Breast epithelium (tissue), 4 donors: ENCODE measurements around the gene ODF4. TPM values are rescaled to one million over a fixed set of nuclear protein-coding genes. Genes with fewer than 3 reads are reported as not detected.

Experiments
- DNase-seq, 2 donors: peaks; one replicate each; pipeline ENCODE4 v3.0.0-alpha.2; 2019; ENCODE audit warnings: low spot score in 2 of 2
- H3K27ac ChIP-seq, 2 donors: fragments of 200-600 bp; sonication (generic) in 1 of 2; one replicate each; pipeline ENCODE4 v1.5.1; 2016 to 2019; ENCODE audit warnings: mild to moderate bottlenecking in 1 of 2
- H3K27me3 ChIP-seq, 2 donors: fragments of 200-600 bp; sonication (generic) in 1 of 2; one replicate each; pipeline versions ENCODE4 v1.5.1 to v1.6.0; 2017 to 2019; ENCODE audit warnings: control low read depth in 1 of 2, mild to moderate bottlenecking in 1 of 2
- H3K36me3 ChIP-seq: fragments of 200-600 bp; one replicate; pipeline ENCODE4 v1.5.1; 2019
- H3K4me1 ChIP-seq, 2 donors: fragments of 200-600 bp; sonication (generic); one replicate each; pipeline ENCODE4 v1.5.1; 2016 to 2019; ENCODE audit warnings: control low read depth in 1 of 2
- H3K4me3 ChIP-seq, 3 donors: fragments of 200-600 bp; sonication (generic); 1 replicate in 2 of 3; 2 replicates in 1 of 3; pipeline ENCODE4 v1.5.1; 2016 to 2019; ENCODE audit warnings: mild to moderate bottlenecking in 3 of 3, moderate library complexity in 2 of 3
- H3K9me3 ChIP-seq, 2 donors: fragments of 200-600 bp; sonication (generic) in 1 of 2; one replicate each; pipeline ENCODE4 v1.5.1; 2016 to 2019; ENCODE audit warnings: control low read depth in 1 of 2
- POLR2A ChIP-seq: fragments of 450-650 bp; IDR thresholded peaks from one replicate; pipeline ENCODE4 v1.6.1; 2016; ENCODE audit warnings: antibody characterized with exemption, mild to moderate bottlenecking, moderate library complexity
- POLR2AphosphoS5 ChIP-seq, 3 donors: sonication (generic); formaldehyde crosslinking; IDR thresholded peaks; one replicate each; pipeline ENCODE4 v1.6.1; 2017; ENCODE audit warnings: antibody characterized with exemption in 3 of 3
- intact Hi-C: fragments of 100-400 bp; cut with DNase I; formaldehyde crosslinking; loops from one replicate; pipeline ENCODE4 v1.15.1; 2023; ENCODE audit warnings: low total_unique reads
- total RNA-seq, 3 donors: library from RNA; depleted of rRNA; stranded (reverse); fragments of >200 nt; gene quantifications; one replicate each; pipeline ENCODE4 v1.1.0, GENCODE V29; 2016
- TF ChIP-seq, protein P1 (sequence below), 3 donors: fragments of 450-650 bp; IDR thresholded peaks; one replicate each; pipeline ENCODE4 v1.5.1; 2016 to 2017; ENCODE audit warnings: antibody characterized with exemption in 3 of 3, mild to moderate bottlenecking in 3 of 3, moderate library complexity in 3 of 3

The ODF4 gene
- total RNA-seq, 3 donors from 2014 or later: not detected

- intact Hi-C loops: no loop called here
- Histone ChIP-seq H3K27me3 (no peaks in the 10 kb centered on the region), H3K36me3 (no peaks in the 10 kb centered on the region), H3K9me3 (no peaks in the 10 kb centered on the region), H3K27ac (no peak overlapping the region), H3K4me3 (no peak overlapping the region), H3K4me1 (no peaks in the 10 kb centered on the region)
- TF ChIP-seq, protein P1, sequence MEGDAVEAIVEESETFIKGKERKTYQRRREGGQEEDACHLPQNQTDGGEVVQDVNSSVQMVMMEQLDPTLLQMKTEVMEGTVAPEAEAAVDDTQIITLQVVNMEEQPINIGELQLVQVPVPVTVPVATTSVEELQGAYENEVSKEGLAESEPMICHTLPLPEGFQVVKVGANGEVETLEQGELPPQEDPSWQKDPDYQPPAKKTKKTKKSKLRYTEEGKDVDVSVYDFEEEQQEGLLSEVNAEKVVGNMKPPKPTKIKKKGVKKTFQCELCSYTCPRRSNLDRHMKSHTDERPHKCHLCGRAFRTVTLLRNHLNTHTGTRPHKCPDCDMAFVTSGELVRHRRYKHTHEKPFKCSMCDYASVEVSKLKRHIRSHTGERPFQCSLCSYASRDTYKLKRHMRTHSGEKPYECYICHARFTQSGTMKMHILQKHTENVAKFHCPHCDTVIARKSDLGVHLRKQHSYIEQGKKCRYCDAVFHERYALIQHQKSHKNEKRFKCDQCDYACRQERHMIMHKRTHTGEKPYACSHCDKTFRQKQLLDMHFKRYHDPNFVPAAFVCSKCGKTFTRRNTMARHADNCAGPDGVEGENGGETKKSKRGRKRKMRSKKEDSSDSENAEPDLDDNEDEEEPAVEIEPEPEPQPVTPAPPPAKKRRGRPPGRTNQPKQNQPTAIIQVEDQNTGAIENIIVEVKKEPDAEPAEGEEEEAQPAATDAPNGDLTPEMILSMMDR (IDR thresholded peaks at IDR 0.05): no peak
- no peak for TF ChIP-seq POLR2A
- TF ChIP-seq POLR2AphosphoS5 (IDR thresholded peaks at IDR 0.05): no peak
- DNase-seq: no peak
These were observed 39.4 kb upstream of the ODF4 start for GRCh38 chr17:8300226-8300625.

DNA sequence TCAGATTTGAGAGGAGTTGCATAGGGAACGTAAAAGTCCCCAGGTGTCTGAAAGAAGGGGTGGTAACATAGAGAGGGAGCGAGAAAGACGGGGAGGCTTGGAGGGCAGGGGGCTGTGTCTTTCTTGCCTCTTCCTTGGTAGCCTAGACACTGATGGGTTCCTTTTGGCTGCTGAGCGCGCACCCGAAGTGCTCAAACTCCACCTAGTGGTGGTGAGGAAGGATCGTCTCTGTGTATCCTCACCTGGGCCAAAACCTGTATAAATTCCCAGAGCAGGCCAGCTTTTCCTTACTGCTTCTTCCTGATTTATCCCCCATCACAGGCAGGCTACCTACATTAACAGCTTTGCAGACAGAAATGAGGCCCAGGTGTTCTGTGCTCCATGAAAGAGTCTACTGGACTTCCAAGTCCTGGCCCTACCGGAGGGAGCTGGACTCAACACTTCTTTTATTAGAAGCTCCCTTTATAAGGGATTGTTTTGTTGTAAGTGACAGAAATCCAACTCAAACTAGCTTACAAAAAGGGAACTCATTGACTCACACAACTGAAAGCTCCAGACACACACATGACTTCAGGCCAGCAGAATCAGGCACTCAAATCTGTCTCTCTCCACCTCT is 38.9 kb upstream of the ODF4 start:
- DNase-seq: peak in 1 of 2 donors; percentile 40
- no peak overlapping the region for H3K27ac ChIP-seq
- no peaks in the 10 kb centered on the region for H3K36me3 ChIP-seq
- H3K4me3 ChIP-seq: no peak overlapping the region
- no peak for TF ChIP-seq POLR2A
- TF ChIP-seq, protein P1 (IDR thresholded peaks at IDR 0.05): peak; percentile 68 to 88 (median 88)
- peak in 1 of 3 donors; percentile 52 for TF ChIP-seq POLR2AphosphoS5 (IDR thresholded peaks at IDR 0.05)
- no peaks in the 10 kb centered on the region for H3K9me3 ChIP-seq
- no peaks in the 10 kb centered on the region for H3K4me1 ChIP-seq
- intact Hi-C loops: no loop called here
- H3K27me3 ChIP-seq: no peaks in the 10 kb centered on the region

DNA sequence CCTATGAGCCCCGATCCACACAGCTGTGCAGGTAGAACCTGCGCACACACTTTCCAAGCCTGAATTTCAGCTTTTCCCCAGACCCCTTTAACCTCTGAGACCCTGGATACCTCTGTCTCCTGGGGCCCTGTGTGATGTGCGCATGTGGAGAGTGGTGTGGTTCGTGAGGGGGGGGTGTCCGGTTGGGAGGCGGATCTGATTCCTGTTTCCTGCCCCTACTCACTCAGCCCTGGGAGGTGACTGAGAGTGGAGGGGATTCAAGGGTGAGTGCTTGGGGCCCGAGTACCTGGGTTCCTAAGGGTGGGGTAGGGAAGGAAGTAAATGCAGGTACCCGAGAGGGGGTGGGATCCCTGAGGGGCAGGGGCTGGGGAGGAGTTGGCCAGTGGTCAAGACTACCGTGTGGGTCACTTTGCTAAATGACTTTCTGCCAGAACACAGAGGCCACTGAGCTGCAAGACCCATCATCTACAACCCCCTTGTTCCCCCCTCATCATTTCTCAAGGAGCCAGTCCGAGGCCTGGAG is 29.0 kb upstream of the ODF4 start:
- peak overlapping the region in 1 of 2 donors; percentile 57 for H3K27ac ChIP-seq
- DNase-seq: no peak
- peak overlapping the region; percentile 24 to 52 (median 25) for H3K4me3 ChIP-seq
- peaks cover 0 to 34% of the 10 kb centered on the region in 2 donors for H3K27me3 ChIP-seq
- TF ChIP-seq POLR2AphosphoS5 (IDR thresholded peaks at IDR 0.05): no peak
- no peak for TF ChIP-seq POLR2A
- TF ChIP-seq, protein P1 (IDR thresholded peaks at IDR 0.05): no peak
- intact Hi-C loops: no loop called here
- H3K4me1 ChIP-seq: no peaks in the 10 kb centered on the region
- H3K36me3 ChIP-seq: no peaks in the 10 kb centered on the region
- H3K9me3 ChIP-seq: no peaks in the 10 kb centered on the region

- no peak for TF ChIP-seq POLR2AphosphoS5 (IDR thresholded peaks at IDR 0.05)
- no peak for TF ChIP-seq POLR2A
- TF ChIP-seq, protein P1 (IDR thresholded peaks at IDR 0.05): no peak
- Histone ChIP-seq H3K9me3 (no peaks in the 10 kb centered on the region), H3K4me3 (peak overlapping the region; percentile 24 to 52 (median 25)), H3K4me1 (peaks cover 0 to 4% of the 10 kb centered on the region in 2 donors), H3K27ac (peak overlapping the region in 1 of 2 donors; percentile 57), H3K27me3 (peaks cover 0 to 34% of the 10 kb centered on the region in 2 donors), H3K36me3 (no peaks in the 10 kb centered on the region)
- intact Hi-C loops: no loop called here
- DNase-seq: no peak
These were observed 28.4 kb upstream of the ODF4 start for GRCh38 chr17:8311131-8311790.

DNA sequence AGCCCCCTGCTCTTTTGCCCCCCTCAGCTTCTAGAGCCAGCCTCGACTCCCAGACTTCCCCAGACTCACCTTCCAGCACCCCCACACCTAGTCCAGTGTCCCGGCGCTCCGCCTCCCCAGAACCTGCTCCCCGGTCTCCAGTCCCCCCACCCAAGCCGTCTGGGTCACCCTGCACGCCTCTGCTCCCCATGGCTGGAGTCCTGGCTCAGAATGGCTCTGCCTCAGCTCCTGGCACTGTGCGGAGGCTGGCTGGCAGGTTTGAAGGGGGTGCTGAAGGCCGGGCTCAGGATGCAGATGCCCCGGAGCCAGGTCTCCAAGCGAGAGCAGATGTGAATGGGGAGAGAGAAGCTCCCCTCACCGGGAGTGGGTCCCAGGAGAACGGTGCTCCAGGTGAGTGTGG is 27.4 kb upstream of the ODF4 start:
- Histone ChIP-seq H3K27ac (no peak overlapping the region), H3K4me1 (peaks cover 0 to 4% of the 10 kb centered on the region in 2 donors), H3K9me3 (no peaks in the 10 kb centered on the region), H3K36me3 (no peaks in the 10 kb centered on the region), H3K27me3 (peaks cover 0 to 34% of the 10 kb centered on the region in 2 donors), H3K4me3 (peak overlapping the region; percentile 24 to 52 (median 25))
- TF ChIP-seq, protein P1 (IDR thresholded peaks at IDR 0.05): no peak
- TF ChIP-seq POLR2AphosphoS5 (IDR thresholded peaks at IDR 0.05): no peak
- TF ChIP-seq POLR2A: no peak
- DNase-seq: no peak
- intact Hi-C loops: no loop called here
